Testis (tissue), 3 donors: Measurements from ENCODE around the gene SNX10. TPM values are rescaled to one million over a fixed set of nuclear protein-coding genes. Genes with fewer than 3 reads are reported as not detected.

Experiments
- DNase-seq: peaks from one replicate; pipeline ENCODE4 v3.0.0-alpha.2; 2019
- H3K27ac ChIP-seq, 2 donors: fragments of 200-600 bp; sonication (generic); one replicate each; pipeline ENCODE4 v1.5.1; 2019
- H3K27me3 ChIP-seq: fragments of 200-600 bp; sonication (generic); one replicate; pipeline ENCODE4 v1.5.1; 2019
- H3K36me3 ChIP-seq: fragments of 200-600 bp; sonication (generic); one replicate; pipeline ENCODE4 v1.5.1; 2017; ENCODE audit warnings: low read depth; ENCODE audit errors: missing control alignments
- H3K4me1 ChIP-seq: fragments of 200-600 bp; sonication (generic); one replicate; pipeline ENCODE4 v1.5.1; 2019
- H3K4me3 ChIP-seq, 2 donors: fragments of 200-600 bp; sonication (generic); one replicate each; pipeline ENCODE4 v1.5.1; 2017 to 2019
- H3K9me3 ChIP-seq: fragments of 200-600 bp; sonication (generic); one replicate; pipeline ENCODE4 v1.5.1; 2017
- POLR2A ChIP-seq: fragments of 450-650 bp; IDR thresholded peaks from one replicate; pipeline ENCODE4 v1.6.1; 2017; ENCODE audit warnings: antibody characterized with exemption, mild to moderate bottlenecking, moderate library complexity
- WGBS, 2 donors: methylation state at CpG; one replicate each; pipeline ENCODE4 v1.1.5; 2018; 5-methylcytosine and 5-hydroxymethylcytosine counted together
- intact Hi-C: fragments of 100-400 bp; cut with DNase I; formaldehyde crosslinking; loops from one replicate; pipeline ENCODE4 v1.15.1; 2023; ENCODE audit warnings: low total_unique reads
- polyA plus RNA-seq: library from polyadenylated mRNA; stranded (reverse); fragments of 350-450 nt; fragmentation: Illumina TruSeq; extraction: RNeasy Lipid Tissue Mini Kit (QIAGEN cat#74804); gene quantifications from one replicate; pipeline ENCODE4 v1.2.3, GENCODE V29; 2014; ENCODE audit warnings: low read depth, low replicate concordance; ENCODE audit not compliant: insufficient read depth
- total RNA-seq, 2 donors: library from RNA; depleted of rRNA; stranded (reverse); fragments of >200 nt; gene quantifications; one replicate each; pipeline ENCODE4 v1.2.3, GENCODE V29; 2016
- TF ChIP-seq, protein P1 (sequence below), 3 experiments: fragments of 450-650 bp in 2 of 3; fragments of 200-600 bp in 1 of 3; sonication (generic) in 1 of 3; IDR thresholded peaks; one replicate each; pipeline ENCODE4 v1.5.1; 2016 to 2019; ENCODE audit warnings: antibody characterized with exemption in 3 of 3, mild to moderate bottlenecking in 2 of 3, moderate library complexity in 1 of 3

The SNX10 gene
- total and polyA plus RNA-seq, 3 donors from 2014 or later, result 4.4 to 6.3 (median 5.6) TPM

DNA sequence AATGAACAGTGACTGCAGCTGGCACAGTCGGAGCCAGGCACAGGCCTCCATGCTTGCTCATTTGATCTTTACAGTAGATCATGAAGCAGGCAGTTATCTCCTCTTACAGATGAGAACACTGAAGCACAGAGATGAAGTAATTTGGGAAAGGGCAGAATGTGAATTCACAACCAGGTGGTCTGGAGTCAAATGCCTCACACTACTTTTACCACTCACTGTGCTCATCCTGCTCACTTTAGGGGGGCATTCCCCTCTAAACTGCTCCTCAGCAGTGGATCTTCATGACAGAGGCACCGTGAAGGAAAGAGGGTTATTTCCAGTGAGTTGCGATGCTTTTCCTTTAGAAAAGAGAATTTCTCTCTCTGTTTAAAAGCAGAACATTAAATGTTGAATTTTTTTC is 15.1 kb downstream of the SNX10 start:
- Histone ChIP-seq H3K9me3 (no peaks in the 10 kb centered on the region), H3K4me3 (no peak overlapping the region), H3K36me3 (no peaks in the 10 kb centered on the region), H3K27me3 (no peaks in the 10 kb centered on the region), H3K27ac (no peak overlapping the region), H3K4me1 (no peaks in the 10 kb centered on the region)
- WGBS, 2 donors, result 72 to 82% methylated on average over 3 of the region's 3 CpGs
- intact Hi-C loops, result no loop called here
- TF ChIP-seq, protein P1, sequence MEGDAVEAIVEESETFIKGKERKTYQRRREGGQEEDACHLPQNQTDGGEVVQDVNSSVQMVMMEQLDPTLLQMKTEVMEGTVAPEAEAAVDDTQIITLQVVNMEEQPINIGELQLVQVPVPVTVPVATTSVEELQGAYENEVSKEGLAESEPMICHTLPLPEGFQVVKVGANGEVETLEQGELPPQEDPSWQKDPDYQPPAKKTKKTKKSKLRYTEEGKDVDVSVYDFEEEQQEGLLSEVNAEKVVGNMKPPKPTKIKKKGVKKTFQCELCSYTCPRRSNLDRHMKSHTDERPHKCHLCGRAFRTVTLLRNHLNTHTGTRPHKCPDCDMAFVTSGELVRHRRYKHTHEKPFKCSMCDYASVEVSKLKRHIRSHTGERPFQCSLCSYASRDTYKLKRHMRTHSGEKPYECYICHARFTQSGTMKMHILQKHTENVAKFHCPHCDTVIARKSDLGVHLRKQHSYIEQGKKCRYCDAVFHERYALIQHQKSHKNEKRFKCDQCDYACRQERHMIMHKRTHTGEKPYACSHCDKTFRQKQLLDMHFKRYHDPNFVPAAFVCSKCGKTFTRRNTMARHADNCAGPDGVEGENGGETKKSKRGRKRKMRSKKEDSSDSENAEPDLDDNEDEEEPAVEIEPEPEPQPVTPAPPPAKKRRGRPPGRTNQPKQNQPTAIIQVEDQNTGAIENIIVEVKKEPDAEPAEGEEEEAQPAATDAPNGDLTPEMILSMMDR (IDR thresholded peaks at IDR 0.05), result no peak
- no peak for TF ChIP-seq POLR2A
- no peak for DNase-seq

DNA sequence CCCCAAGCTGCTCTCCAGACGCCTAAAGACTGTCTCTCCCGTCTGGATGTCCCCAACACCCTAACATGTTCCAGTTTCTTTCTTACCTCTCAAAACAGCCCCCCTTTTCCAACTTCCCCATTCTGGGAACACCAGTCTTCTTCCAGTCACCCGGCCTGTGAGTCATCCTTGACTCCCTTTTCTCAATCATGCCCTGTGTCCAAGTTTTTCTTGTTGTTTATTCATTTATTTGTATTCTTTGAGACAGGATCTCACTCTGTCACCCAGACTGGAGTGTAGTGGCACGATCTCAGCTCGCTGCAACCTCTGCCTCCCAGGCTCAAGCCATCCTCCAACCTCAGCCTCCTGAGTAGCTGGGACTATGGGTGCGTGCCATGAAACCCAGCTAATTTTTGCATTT is 15.6 kb downstream of the SNX10 start:
- WGBS, 2 donors, result 63% methylated on average over 6 of the region's 6 CpGs
- Histone ChIP-seq H3K4me1 (no peaks in the 10 kb centered on the region), H3K4me3 (no peak overlapping the region), H3K36me3 (no peaks in the 10 kb centered on the region), H3K27ac (no peak overlapping the region), H3K9me3 (no peaks in the 10 kb centered on the region), H3K27me3 (no peaks in the 10 kb centered on the region)
- TF ChIP-seq, protein P1 (IDR thresholded peaks at IDR 0.05), result no peak
- no peak for TF ChIP-seq POLR2A
- DNase-seq, result no peak
- intact Hi-C loops, result no loop called here

DNA sequence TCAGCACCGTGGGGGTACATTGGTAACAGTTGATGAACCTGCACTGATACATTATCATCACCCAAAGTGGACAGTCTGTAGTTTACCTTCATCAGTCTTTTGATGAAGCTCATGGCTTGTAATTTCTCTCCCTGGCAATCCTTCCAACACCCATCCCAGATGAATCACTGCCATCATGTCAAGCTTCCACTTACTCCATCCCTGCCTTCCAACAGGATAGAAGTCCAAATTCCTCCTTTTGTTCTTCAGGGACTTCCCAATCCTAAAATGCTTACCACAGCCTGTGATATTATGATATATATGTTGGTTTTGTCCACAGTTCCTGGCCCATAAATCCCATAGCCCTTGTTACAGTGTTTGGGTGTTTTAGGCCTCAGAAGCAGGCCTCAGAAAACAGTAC is 16.1 kb downstream of the SNX10 start:
- Histone ChIP-seq H3K27me3 (no peaks in the 10 kb centered on the region), H3K27ac (no peak overlapping the region), H3K4me3 (no peak overlapping the region), H3K9me3 (no peaks in the 10 kb centered on the region), H3K4me1 (no peaks in the 10 kb centered on the region), H3K36me3 (no peaks in the 10 kb centered on the region)
- no peak for DNase-seq
- no peak for TF ChIP-seq POLR2A
- TF ChIP-seq, protein P1 (IDR thresholded peaks at IDR 0.05), result no peak
- WGBS, 2 donors, result 93 to 95% methylated on average over 1 of the region's 1 CpG
- intact Hi-C loops, result no loop called here

DNA sequence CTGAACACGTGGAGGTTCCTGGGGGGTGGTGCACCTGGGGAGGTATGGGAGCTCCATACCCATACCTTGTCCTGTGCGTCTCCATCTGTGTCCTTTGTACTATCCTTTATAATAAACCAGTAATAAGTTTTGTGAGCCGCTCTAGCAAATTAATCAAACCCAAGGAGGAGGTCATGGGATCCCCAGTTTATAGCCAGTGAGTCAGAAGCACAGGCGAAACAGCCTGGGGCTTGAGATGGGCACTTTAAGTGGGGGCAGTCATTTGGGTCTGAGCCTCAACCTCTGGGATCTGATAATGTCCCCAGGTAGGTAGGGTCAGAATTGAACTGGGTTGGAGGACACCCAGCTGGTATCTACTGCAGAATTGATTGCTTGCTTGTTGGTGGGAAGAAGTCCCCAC is 16.9 kb downstream of the SNX10 start:
- TF ChIP-seq, protein P1 (IDR thresholded peaks at IDR 0.05), result no peak
- no peak for TF ChIP-seq POLR2A
- WGBS, 2 donors, result 90 to 92% methylated on average over 4 of the region's 4 CpGs
- Histone ChIP-seq H3K4me1 (no peaks in the 10 kb centered on the region), H3K36me3 (no peaks in the 10 kb centered on the region), H3K4me3 (no peak overlapping the region), H3K9me3 (no peaks in the 10 kb centered on the region), H3K27me3 (no peaks in the 10 kb centered on the region), H3K27ac (no peak overlapping the region)
- intact Hi-C loops, result no loop called here
- no peak for DNase-seq

DNA sequence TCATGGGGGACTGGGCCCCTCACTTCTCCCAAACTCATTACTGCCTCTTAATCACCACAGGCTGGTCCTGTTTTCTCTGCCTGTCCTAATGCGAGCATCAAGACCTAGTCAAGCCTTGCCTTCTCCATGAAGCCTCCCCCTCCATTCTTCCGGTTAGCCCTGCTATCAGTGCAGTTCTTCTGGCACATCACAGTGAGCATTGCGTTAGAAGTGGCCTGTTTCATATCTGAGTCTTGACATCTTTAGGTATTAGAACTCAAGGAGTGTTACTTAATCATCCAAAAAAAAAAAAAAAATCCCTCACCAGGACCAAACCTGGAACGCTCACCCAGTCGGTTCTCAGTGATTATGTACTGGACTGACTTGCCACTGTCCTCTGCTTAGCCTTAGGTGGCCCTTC is 17.4 kb downstream of the SNX10 start:
- no peak overlapping the region for H3K27ac ChIP-seq
- H3K4me3 ChIP-seq, result no peak overlapping the region
- DNase-seq, result no peak
- H3K9me3 ChIP-seq, result no peaks in the 10 kb centered on the region
- TF ChIP-seq, protein P1 (IDR thresholded peaks at IDR 0.05), result no peak
- TF ChIP-seq POLR2A, result no peak
- H3K4me1 ChIP-seq, result no peaks in the 10 kb centered on the region
- 90 to 94% methylated on average over 5 of the region's 5 CpGs for WGBS, 2 donors
- no peaks in the 10 kb centered on the region for H3K27me3 ChIP-seq
- intact Hi-C loops, result no loop called here
- H3K36me3 ChIP-seq, result no peaks in the 10 kb centered on the region
